Neural cell (in vitro differentiated cells): Measurements from ENCODE around the gene TBX2. TPM values are rescaled to one million over a fixed set of nuclear protein-coding genes. Genes with fewer than 3 reads are reported as not detected.

ENCODE experiments used
- H2AFZ ChIP-seq: fragments of 200-600, 300-800 bp; sonication (generic), shearing (Covaris generic); 2 replicates; pipeline ENCODE4 v1.6.0; 2014; ENCODE audit warnings: low read depth, mild to moderate bottlenecking, antibody characterized with exemption, low read length, moderate library complexity
- H3F3A ChIP-seq: fragments of 200-600 bp; shearing (Covaris generic); 2 replicates; pipeline ENCODE4 v1.6.1; 2016; ENCODE audit warnings: mild to moderate bottlenecking, moderate library complexity, mixed read lengths, antibody characterized with exemption, low read length; ENCODE audit not compliant: insufficient read depth, poor library complexity, severe bottlenecking
- H3K27ac ChIP-seq: fragments of 200-600, 300-800 bp; sonication (generic), shearing (Covaris generic); 2 replicates; pipeline ENCODE4 v1.5.1; 2014; ENCODE audit warnings: mild to moderate bottlenecking, low read length, moderate library complexity
- H3K27me3 ChIP-seq: fragments of 300-800, 200-600 bp; sonication (generic), shearing (Covaris generic); 2 replicates; pipeline ENCODE4 v1.6.0; 2014; ENCODE audit warnings: mild to moderate bottlenecking, low read depth, low read length, moderate library complexity; ENCODE audit not compliant: insufficient read depth
- H3K36me3 ChIP-seq: fragments of 300-800, 200-600 bp; sonication (generic), shearing (Covaris generic); 2 replicates; pipeline ENCODE4 v1.5.1; 2014; ENCODE audit warnings: mild to moderate bottlenecking, antibody characterized with exemption, low read length, moderate library complexity; ENCODE audit not compliant: insufficient read depth
- H3K4me2 ChIP-seq: fragments of 300-800, 200-600 bp; sonication (generic), shearing (Covaris generic); 2 replicates; pipeline ENCODE4 v1.6.0; 2014; ENCODE audit warnings: mild to moderate bottlenecking, low read length
- H3K4me3 ChIP-seq: fragments of 300-800, 200-600 bp; sonication (generic), shearing (Covaris generic); 2 replicates; pipeline ENCODE4 v1.5.1; 2014; ENCODE audit warnings: mild to moderate bottlenecking, low read length, moderate library complexity
- H3K79me2 ChIP-seq: fragments of 200-600 bp; shearing (Covaris generic); replicated peaks from 2 replicates; pipeline ENCODE4 v1.6.0; 2014; ENCODE audit warnings: mild to moderate bottlenecking, low read length, moderate library complexity; ENCODE audit not compliant: insufficient read depth
- H3K9ac ChIP-seq: fragments of 300-800, 200-600 bp; sonication (generic), shearing (Covaris generic); 2 replicates; pipeline ENCODE4 v1.6.1; 2016; ENCODE audit warnings: mild to moderate bottlenecking, low read length, mixed read lengths
- H3K9me2 ChIP-seq: fragments of 200-600 bp; shearing (Covaris generic); 2 replicates; pipeline ENCODE4 v1.6.1; 2016; ENCODE audit warnings: mild to moderate bottlenecking, low read length, mixed read lengths; ENCODE audit not compliant: insufficient read depth
- H3K9me3 ChIP-seq: fragments of 200-600, 300-800 bp; sonication (generic), shearing (Covaris generic); 2 replicates; pipeline ENCODE4 v1.6.1; 2016; ENCODE audit warnings: mild to moderate bottlenecking, mixed run types, low read length, moderate library complexity, mixed read lengths
- H4K20me1 ChIP-seq: fragments of 200-600 bp; shearing (Covaris generic); 2 replicates; pipeline ENCODE4 v1.6.1; 2016; ENCODE audit warnings: mild to moderate bottlenecking, mixed run types; ENCODE audit not compliant: insufficient read depth
- CTCF ChIP-seq: fragments of 450-650 bp; IDR thresholded peaks from 2 replicates; pipeline ENCODE4 v1.5.1; 2014; ENCODE audit warnings: antibody characterized with exemption, mild to moderate bottlenecking, moderate library complexity; ENCODE audit not compliant: poor library complexity, severe bottlenecking
- EP300 ChIP-seq: fragments of 450-650 bp; conservative IDR thresholded peaks from 2 replicates; pipeline ENCODE4 v1.6.1; 2014; ENCODE audit warnings: antibody characterized with exemption, mild to moderate bottlenecking, moderate library complexity; ENCODE audit not compliant: poor library complexity, severe bottlenecking
- EZH2 ChIP-seq: fragments of 200-600, 300-800 bp; shearing (Covaris generic), sonication (generic); IDR thresholded peaks from 2 replicates; pipeline ENCODE4 v1.6.1; 2014; ENCODE audit warnings: antibody characterized with exemption, low read length, borderline replicate concordance, mild to moderate bottlenecking; ENCODE audit not compliant: insufficient read depth, poor library complexity, severe bottlenecking
- MXI1 ChIP-seq: fragments of 450-650 bp; conservative IDR thresholded peaks from 2 replicates; pipeline ENCODE4 v1.6.1; 2014; ENCODE audit warnings: antibody characterized with exemption, mild to moderate bottlenecking; ENCODE audit not compliant: poor library complexity, severe bottlenecking
- POLR2AphosphoS5 ChIP-seq: IDR thresholded peaks from 2 replicates; pipeline ENCODE4 v1.6.1; 2012
- RAD21 ChIP-seq: fragments of 450-650 bp; conservative IDR thresholded peaks from 2 replicates; pipeline ENCODE4 v1.6.1; 2014; ENCODE audit warnings: antibody characterized with exemption, mild to moderate bottlenecking, moderate library complexity
- SMC3 ChIP-seq: fragments of 450-650 bp; conservative IDR thresholded peaks from 2 replicates; pipeline ENCODE4 v1.6.1; 2014; ENCODE audit warnings: antibody characterized with exemption, mild to moderate bottlenecking, moderate library complexity; ENCODE audit not compliant: poor library complexity
- TAF1 ChIP-seq: IDR thresholded peaks from 2 replicates; pipeline ENCODE4 v1.6.1; 2012; ENCODE audit warnings: low read depth
- polyA plus RNA-seq: library from polyadenylated mRNA; depleted of rRNA; stranded (reverse); fragments of >200 nt; gene quantifications from 2 replicates; pipeline ENCODE4 v1.2.3, GENCODE V29; 2014
- TF ChIP-seq, protein P1 (sequence below): IDR thresholded peaks from 2 replicates; pipeline ENCODE4 v1.6.1; 2012; ENCODE audit warnings: borderline replicate concordance

Gene TBX2
- polyA plus RNA-seq, 1 donor from 2014 or later, result not detected

DNA sequence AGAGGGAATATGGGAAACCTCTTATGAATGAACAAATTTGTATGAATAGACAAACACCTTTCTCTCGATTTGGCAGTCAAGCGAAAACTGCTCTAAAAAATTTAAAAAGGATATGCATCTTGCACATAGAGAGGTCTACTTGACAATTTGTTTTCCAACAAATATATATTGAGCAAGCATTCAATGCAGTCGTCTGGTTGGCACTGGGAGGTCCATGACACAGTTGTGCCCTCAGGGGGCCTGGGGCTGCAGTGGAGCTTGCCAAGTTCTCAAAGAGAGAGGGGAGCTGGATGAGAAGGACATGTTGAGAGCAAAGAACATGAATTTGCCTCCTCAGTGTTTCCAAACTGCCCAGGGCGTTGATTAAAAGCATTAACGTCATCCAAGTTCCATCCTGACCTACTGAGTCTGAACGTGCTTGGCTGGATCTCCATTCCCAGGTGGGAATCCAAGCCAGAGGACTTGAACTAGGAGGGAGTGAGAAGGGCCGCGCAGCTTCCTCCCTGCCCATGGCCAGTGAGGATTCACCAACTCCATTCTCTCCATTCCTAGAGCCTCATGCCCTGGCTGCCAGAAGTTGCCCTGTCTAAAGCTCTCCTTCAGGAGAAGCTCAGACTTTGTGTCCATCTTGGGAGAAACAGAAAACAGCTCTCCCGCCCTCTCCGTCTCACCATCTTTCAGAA lies 24.5 kb downstream of the TBX2 start:
- Histone ChIP-seq H4K20me1 (no peaks in the 10 kb centered on the region), H3K9me2 (no peaks in the 10 kb centered on the region), H3K36me3 (no peaks in the 10 kb centered on the region), H2AFZ (no peak overlapping the region), H3K27ac (no peak overlapping the region), H3K9me3 (no peaks in the 10 kb centered on the region), H3K4me2 (no peak overlapping the region), H3K9ac (no peak overlapping the region), H3K27me3 (no peaks in the 10 kb centered on the region), H3K4me3 (no peak overlapping the region), H3F3A (no peaks in the 10 kb centered on the region), H3K79me2 (no peaks in the 10 kb centered on the region)
- TF ChIP-seq SMC3, result no peak
- TF ChIP-seq, protein P1, sequence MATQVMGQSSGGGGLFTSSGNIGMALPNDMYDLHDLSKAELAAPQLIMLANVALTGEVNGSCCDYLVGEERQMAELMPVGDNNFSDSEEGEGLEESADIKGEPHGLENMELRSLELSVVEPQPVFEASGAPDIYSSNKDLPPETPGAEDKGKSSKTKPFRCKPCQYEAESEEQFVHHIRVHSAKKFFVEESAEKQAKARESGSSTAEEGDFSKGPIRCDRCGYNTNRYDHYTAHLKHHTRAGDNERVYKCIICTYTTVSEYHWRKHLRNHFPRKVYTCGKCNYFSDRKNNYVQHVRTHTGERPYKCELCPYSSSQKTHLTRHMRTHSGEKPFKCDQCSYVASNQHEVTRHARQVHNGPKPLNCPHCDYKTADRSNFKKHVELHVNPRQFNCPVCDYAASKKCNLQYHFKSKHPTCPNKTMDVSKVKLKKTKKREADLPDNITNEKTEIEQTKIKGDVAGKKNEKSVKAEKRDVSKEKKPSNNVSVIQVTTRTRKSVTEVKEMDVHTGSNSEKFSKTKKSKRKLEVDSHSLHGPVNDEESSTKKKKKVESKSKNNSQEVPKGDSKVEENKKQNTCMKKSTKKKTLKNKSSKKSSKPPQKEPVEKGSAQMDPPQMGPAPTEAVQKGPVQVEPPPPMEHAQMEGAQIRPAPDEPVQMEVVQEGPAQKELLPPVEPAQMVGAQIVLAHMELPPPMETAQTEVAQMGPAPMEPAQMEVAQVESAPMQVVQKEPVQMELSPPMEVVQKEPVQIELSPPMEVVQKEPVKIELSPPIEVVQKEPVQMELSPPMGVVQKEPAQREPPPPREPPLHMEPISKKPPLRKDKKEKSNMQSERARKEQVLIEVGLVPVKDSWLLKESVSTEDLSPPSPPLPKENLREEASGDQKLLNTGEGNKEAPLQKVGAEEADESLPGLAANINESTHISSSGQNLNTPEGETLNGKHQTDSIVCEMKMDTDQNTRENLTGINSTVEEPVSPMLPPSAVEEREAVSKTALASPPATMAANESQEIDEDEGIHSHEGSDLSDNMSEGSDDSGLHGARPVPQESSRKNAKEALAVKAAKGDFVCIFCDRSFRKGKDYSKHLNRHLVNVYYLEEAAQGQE, result no peak
- TF ChIP-seq CTCF, result no peak
- no peak for TF ChIP-seq EP300
- no peak for TF ChIP-seq TAF1
- TF ChIP-seq RAD21, result no peak
- TF ChIP-seq POLR2AphosphoS5, result no peak

DNA sequence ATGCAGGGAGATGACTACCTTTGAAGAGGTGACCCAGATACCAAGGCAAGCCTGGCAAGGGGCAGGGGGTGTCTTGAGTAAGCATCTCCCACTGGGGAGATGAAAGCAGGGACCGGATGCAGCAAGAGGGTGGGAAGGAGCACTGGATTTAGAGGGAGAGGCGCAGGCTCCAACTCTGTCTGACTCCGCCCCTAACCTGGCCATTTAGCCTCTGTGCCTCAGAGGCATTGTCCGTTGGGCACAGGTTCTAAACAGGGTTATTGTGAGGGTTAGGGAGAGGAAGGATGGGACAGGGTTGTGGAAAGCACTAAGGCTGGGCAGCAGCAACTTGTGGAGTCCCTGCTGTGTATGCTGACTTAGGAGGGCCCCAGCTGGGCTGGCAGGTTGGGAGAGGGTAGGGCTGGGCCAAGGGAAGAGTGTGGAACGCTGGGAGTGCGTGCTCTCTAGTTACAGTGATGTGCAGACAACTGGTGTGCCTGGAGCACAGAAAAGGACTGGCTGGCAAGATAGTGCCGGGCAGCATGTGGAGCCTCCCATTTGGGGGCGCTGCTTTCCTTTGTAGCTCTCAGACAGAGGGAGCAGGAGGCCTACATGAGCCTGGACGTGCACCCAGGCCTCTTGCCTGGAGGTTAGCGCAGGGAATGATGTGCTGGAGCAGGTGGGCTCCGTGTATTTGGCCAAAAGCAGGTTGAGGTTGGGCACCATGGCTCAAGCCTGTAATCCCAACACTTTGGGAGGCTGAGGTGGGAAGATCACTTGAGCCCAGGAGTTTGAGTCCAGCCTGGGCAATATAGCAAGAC lies 26.2 kb downstream of the TBX2 start:
- TF ChIP-seq, protein P1, result no peak
- TF ChIP-seq EZH2 (no peak), RAD21 (no peak), CTCF (no peak), TAF1 (no peak), SMC3 (no peak), POLR2AphosphoS5 (no peak), EP300 (no peak), MXI1 (no peak)
- Histone ChIP-seq H3F3A (no peaks in the 10 kb centered on the region), H3K27ac (no peak overlapping the region), H4K20me1 (no peaks in the 10 kb centered on the region), H3K9me3 (no peaks in the 10 kb centered on the region), H2AFZ (no peak overlapping the region), H3K27me3 (no peaks in the 10 kb centered on the region), H3K79me2 (no peaks in the 10 kb centered on the region), H3K4me3 (no peak overlapping the region), H3K9me2 (no peaks in the 10 kb centered on the region), H3K9ac (no peak overlapping the region), H3K4me2 (no peak overlapping the region), H3K36me3 (no peaks in the 10 kb centered on the region)
